GM10266 (cell line): ENCODE results near the gene SACM1L.

Experiments used
- DNase-seq: peaks from one replicate; pipeline ENCODE4 v3.0.0; 2012; ENCODE audit errors: extremely low spot score
- CTCF ChIP-seq: IDR thresholded peaks from 2 replicates; pipeline ENCODE4 v1.5.1; 2012; ENCODE audit warnings: mild to moderate bottlenecking, low read depth; ENCODE audit not compliant: control insufficient read depth, insufficient read depth; ENCODE audit errors: missing control alignments

Gene SACM1L

GRCh38 chr3:45790596-45790995, 101.4 kb downstream of the SACM1L start:
- no peak for DNase-seq
- TF ChIP-seq CTCF = no peak

GRCh38 chr3:45792036-45792435, 102.8 kb downstream of the SACM1L start:
- TF ChIP-seq CTCF = no peak
- no peak for DNase-seq

- no peak for TF ChIP-seq CTCF
- DNase-seq = no peak
Observed at GRCh38 chr3:45792516-45793172, 103.4 kb downstream of the SACM1L start.

GRCh38 chr3:45793482-45794176, 104.4 kb downstream of the SACM1L start:
- TF ChIP-seq CTCF = no peak
- no peak for DNase-seq

- no peak for TF ChIP-seq CTCF
Observed at GRCh38 chr3:45794177-45794560, 105.0 kb downstream of the SACM1L start.

GRCh38 chr3:45794660-45795059, 105.5 kb downstream of the SACM1L start:
- no peak for DNase-seq
- TF ChIP-seq CTCF = no peak

More at GRCh38 chr3:45794177-45794560, 105.0 kb downstream of the SACM1L start:
- no peak for DNase-seq
